GM18505 (cell line): ENCODE results near the gene F2R.

ENCODE experiments used
- ATAC-seq: cut with Tn5 transposase; IDR thresholded peaks from one replicate; pipeline ENCODE4 v1.9.1; 2021; ENCODE audit not compliant: unreplicated experiment
- POLR2A ChIP-seq: IDR thresholded peaks from 4 replicates; pipeline ENCODE4 v1.6.1; 2011; ENCODE audit warnings: borderline replicate concordance; ENCODE audit not compliant: insufficient read depth, insufficient read length; ENCODE audit errors: extremely low read depth

Gene F2R

DNA sequence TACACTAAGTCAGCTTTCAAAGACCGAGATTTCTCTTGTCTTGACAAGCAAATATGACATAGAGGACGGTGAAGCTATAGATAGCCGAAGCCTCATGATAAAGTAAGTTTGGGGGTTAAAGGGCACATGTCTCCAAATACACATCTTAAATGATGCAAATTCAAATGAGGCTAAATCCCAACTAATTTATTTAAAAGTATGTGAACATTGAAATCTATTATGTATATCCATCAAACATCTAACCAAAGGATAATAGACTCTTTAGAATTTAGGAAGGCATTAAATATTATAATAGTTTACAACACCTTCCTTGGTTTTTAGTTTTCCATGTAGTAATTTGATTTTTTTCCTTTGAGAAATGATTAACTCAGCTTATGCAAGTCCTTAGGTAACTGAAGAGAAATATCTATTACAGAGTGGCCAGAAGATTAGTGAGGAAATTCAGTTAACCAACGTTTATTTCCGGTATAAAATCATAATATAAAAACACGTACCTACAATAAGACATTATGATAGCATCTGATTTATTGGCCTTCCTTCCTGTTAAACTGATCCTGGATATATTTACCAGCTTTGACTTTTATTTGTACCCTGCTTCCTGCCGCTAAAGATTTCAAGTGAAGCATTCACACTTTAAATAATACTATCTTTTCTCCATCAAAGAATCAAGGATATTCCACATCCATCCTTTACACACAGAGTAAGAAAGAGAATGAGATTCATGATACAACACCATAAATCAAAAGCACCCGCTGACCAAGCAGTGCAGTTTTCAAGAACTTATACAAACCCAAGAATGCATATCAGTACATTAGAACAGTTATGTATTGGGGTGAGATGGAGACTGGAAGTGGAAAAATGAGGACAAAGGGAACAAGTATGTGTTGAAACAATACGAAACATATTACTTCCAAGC lies 31.9 kb upstream of the F2R start:
- TF ChIP-seq POLR2A, result no peak

GRCh38 chr5:76684756-76685519 lies 31.0 kb upstream of the F2R start:
- no peak for TF ChIP-seq POLR2A
- ATAC-seq, result no peak

More for the DNA sequence above, 31.9 kb upstream of the F2R start:
- no peak for ATAC-seq

GRCh38 chr5:76685704-76686103 lies 30.2 kb upstream of the F2R start:
- no peak for TF ChIP-seq POLR2A
- no peak for ATAC-seq

- no peak for TF ChIP-seq POLR2A
- no peak for ATAC-seq
Observed at GRCh38 chr5:76688212-76688611, 27.7 kb upstream of the F2R start.

DNA sequence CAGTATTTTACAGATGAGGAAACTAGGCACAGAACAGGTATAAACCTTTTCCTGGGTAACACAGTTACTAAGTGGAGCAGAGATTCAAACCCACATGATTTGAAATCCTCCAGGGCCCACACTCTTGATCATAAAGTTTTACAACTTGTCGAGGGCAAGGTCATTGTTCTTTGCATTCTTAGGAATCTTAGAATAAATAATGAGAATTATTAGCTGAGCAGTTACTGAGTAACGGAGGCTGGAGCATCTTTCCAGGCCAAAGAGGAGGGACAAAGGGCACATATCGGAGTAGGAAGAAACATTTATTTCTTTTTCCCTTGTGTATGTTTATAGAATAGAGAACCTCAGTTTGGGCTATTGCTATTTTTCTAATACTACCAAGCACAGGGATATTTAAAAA lies 27.1 kb upstream of the F2R start:
- no peak for TF ChIP-seq POLR2A
- no peak for ATAC-seq

- TF ChIP-seq POLR2A, result no peak
- ATAC-seq, result no peak
Observed at GRCh38 chr5:76689321-76690036, 26.4 kb upstream of the F2R start.

DNA sequence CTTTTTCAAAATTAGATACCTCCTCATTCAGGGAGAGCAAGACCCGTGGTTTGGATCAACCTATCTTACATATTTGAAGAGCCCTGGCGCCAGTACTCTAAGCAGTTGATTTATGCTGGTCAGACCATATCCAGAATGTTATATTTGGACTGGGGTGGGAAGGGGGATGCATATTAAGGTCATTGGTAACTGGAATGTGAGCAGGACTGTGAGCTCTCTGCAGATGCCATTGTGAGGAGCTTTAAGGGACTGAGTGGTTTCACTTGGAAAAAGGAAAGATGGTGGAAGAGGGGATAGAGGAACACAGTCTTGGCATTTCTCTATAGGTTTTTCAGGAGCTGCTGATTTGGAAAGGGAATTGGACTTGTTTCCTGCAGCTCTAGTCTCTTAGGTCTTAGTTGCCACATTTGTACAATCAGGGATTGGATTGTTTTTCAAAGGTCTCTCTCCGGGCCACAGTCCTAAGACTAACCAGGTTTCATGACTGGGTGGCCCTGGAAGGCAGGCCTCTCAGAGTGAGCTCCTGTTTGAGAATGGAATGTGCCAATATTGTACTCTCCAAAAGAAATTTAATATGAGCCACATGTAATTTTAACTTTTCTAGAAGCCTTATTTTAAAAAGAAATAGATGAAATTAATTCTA lies 25.8 kb upstream of the F2R start:
- ATAC-seq, result no peak
- no peak for TF ChIP-seq POLR2A

GRCh38 chr5:76690704-76691466 lies 25.0 kb upstream of the F2R start:
- no peak for ATAC-seq
- TF ChIP-seq POLR2A, result no peak

DNA sequence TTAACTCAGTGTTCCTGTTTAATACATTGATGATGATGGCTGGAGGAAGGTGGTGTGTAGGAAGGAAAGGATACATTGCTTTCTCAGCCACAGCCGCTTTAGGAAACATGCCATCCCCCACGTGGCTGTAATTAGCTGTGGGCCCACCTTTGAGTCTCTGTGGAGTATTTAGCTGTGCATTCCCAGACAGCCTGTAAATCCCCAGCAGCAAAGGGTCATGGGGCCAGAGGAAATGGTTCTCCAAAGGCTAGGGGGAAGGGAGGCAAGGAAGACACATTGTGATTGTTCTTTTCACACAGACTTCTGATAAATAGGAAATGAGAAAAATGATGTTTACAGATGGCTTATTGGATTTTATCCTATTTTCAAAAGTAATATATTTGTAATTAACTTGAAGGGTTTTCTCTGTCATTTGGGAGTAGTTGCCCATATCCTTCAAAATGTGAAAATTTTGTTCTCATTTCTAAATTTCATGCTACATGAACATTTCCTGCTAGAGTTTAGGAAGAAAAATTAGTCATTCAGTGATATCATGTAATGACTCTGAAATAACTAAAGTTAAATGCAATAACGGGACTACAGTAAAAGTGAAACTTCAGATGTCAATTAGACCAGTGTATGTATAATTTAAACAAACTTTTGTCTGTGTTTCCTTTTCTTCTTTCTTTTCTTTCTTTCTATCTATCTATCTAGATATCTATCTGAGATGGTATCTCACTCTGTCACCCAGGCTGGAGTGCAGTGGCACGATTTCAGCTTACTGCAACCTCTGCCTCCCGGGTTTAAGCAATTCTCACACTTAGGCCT lies 24.3 kb upstream of the F2R start:
- ATAC-seq, result no peak
- TF ChIP-seq POLR2A, result no peak

DNA sequence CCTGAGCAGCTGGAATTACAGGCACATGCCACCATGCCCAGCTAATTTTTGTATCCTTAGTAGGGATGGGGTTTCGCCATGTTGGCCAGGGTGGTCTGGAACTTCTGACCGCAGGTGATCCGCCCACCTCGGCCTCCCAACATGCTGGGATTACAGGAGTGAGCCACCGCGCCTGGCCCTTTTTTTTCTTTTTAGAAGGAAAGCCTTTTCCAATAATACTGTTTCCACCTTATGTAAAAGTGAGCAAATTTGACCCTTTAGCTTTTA lies 23.7 kb upstream of the F2R start:
- no peak for TF ChIP-seq POLR2A
- ATAC-seq, result no peak

DNA sequence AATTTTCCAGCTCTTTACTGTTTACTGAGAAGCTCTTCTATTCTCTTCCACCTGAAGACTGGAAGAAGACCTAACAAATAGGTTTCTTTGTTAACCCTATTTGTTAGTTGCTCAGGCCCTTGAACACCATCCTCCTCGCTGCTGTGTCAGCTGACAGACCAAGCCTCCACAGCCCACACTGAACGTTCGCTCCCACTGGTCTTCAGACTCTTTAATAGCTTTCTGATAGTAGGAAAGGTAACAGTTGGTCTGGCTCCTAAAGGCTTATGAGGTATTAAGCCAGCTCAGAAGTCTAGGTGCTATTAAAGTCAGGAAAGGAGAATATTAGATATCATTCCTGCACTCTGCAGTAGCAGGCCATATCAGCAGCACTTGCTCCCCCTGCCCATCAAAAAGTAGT lies 23.3 kb upstream of the F2R start:
- no peak for ATAC-seq
- TF ChIP-seq POLR2A, result no peak

DNA sequence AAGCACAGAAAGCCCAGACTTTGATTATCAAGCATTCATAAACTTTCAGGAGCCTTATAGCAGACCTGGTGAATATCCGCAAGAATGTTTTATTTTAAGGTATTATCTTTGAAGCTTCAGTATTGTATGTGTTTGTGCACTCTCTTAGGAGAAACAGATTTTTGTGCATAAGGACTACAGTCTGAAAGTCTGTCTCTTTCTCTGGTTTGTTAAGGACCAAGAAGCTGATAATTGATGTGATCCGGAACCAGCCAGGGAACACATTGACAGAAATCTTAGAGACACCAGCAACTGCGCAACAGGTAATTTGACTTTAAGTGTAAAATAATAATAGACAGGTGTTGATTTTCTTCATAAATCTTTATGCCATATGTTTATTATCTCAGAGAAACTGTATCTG lies 22.8 kb upstream of the F2R start:
- no peak for TF ChIP-seq POLR2A
- no peak for ATAC-seq
